ENCODE results near the gene TP53BP2.

TP53BP2 gene

DNA sequence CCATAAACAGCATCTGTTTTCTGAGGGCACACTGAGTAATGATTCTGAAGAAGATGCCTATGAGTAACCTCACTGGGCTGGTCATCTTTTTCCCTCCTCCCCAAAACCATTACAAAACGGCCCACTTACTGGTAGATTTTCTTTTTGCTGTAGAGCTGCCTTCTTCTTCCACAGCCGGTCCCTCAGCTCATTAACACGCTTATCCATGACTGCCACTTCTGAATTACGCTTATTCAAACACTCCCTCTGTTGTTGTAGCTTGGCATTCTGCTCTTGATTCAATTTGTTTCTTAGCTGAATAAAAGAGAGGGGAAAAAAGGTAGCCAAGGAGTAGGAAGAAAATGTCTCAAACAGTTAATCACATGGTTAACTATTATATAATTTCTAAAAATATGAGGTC, 43.1 kb downstream of the TP53BP2 start:
- no peaks in the 10 kb centered on the region for H3K9me3 ChIP-seq (ENCODE audit: control insufficient read depth in 5 of 5, low read length in 5 of 5)
- H3K9ac ChIP-seq (ENCODE audit: low read length in 5 of 5): no peak overlapping the region
- H3K27me3 ChIP-seq (ENCODE audit: control insufficient read depth in 5 of 5, insufficient read depth in 4 of 5, low read length in 5 of 5): no peaks in the 10 kb centered on the region
- no peak overlapping the region for H3K27ac ChIP-seq (ENCODE audit: low read depth, low read length)
- H3K36me3 ChIP-seq (ENCODE audit: control insufficient read depth in 5 of 5, insufficient read depth in 5 of 5, low read length in 5 of 5): peaks cover 45 to 79% (median 63%) of the 10 kb centered on the region in 5 donors
- no peaks in the 10 kb centered on the region for H3K4me1 ChIP-seq (ENCODE audit: control insufficient read depth in 5 of 5, insufficient read depth in 5 of 5, low read length in 5 of 5)
- H3K4me3 ChIP-seq (ENCODE audit: low read depth in 1 of 5, low read length in 5 of 5): no peak overlapping the region

GRCh38 chr1:223802032-223802431, 43.7 kb downstream of the TP53BP2 start:
- peaks cover 47 to 81% (median 65%) of the 10 kb centered on the region in 5 donors for H3K36me3 ChIP-seq (ENCODE audit: control insufficient read depth in 5 of 5, insufficient read depth in 5 of 5, low read length in 5 of 5)
- no peak overlapping the region for H3K27ac ChIP-seq (ENCODE audit: low read depth, low read length)
- H3K27me3 ChIP-seq (ENCODE audit: control insufficient read depth in 5 of 5, insufficient read depth in 4 of 5, low read length in 5 of 5): no peaks in the 10 kb centered on the region
- no peak overlapping the region for H3K4me3 ChIP-seq (ENCODE audit: low read depth in 1 of 5, low read length in 5 of 5)
- H3K9ac ChIP-seq (ENCODE audit: low read length in 5 of 5): no peak overlapping the region
- H3K4me1 ChIP-seq (ENCODE audit: control insufficient read depth in 5 of 5, insufficient read depth in 5 of 5, low read length in 5 of 5): no peaks in the 10 kb centered on the region
- no peaks in the 10 kb centered on the region for H3K9me3 ChIP-seq (ENCODE audit: control insufficient read depth in 5 of 5, low read length in 5 of 5)

DNA sequence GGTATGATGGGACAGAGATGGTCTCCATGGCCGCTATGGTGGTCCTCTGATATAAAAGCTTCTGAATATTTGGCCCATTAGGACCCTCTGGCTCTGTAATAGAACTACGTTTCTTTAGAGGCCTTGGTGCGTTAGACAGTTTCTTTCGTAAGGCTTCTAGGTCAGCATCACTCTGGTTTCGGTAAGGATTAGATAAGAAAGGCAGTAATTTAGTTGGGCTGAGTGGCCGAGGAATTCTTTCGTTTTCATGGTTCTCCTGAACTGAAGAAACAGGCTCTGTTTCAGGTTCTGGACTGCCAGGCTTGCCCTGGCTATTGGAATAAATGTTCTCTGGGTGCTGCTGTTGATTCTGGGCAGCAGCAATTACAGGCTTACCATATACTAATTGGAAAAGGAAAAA, 49.5 kb downstream of the TP53BP2 start:
- H3K27me3 ChIP-seq (ENCODE audit: control insufficient read depth in 5 of 5, insufficient read depth in 4 of 5, low read length in 5 of 5): no peaks in the 10 kb centered on the region
- H3K4me3 ChIP-seq (ENCODE audit: low read depth in 1 of 5, low read length in 5 of 5): no peak overlapping the region
- H3K9me3 ChIP-seq (ENCODE audit: control insufficient read depth in 5 of 5, low read length in 5 of 5): no peaks in the 10 kb centered on the region
- no peak overlapping the region for H3K9ac ChIP-seq (ENCODE audit: low read length in 5 of 5)
- H3K36me3 ChIP-seq (ENCODE audit: control insufficient read depth in 5 of 5, insufficient read depth in 5 of 5, low read length in 5 of 5): peaks cover 37 to 60% (median 49%) of the 10 kb centered on the region in 5 donors
- no peak overlapping the region for H3K27ac ChIP-seq (ENCODE audit: low read depth, low read length)
- H3K4me1 ChIP-seq (ENCODE audit: control insufficient read depth in 5 of 5, insufficient read depth in 5 of 5, low read length in 5 of 5): no peaks in the 10 kb centered on the region

DNA sequence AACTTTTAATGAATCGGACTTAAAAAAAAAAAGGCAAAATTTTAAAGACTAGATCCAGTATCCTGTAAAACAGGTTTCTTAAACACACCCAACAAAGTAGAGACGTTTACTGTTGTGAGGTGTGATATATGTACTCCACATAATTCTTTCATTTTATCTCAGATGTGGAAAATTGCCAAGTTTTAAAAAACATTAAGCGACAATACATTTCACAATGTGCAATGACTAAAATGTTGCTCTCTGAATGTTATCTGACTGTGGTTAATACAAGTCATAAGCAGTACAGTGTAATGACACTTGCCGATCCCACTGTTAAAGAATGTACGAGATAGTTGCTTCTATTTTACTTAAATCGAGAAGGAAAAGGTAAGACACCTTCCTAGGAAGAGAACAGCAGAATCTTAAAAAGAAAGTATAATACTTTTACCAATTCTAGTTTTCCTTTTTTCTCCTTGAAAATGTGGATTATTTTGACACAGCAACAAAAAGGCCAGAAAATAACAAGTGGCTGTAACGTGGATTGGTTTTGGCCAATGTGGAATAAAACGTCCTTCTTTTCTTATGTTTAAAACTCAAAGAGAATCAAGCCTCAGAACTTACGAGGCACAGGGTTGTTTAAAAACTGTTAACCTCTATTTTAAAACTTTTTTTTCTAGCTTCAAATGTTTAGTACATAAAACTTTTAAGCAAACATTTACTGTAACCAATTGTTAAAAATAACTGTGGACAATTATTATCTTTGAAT, 51.4 kb downstream of the TP53BP2 start:
- Histone ChIP-seq H3K27ac (ENCODE audit: low read depth, low read length) (no peak overlapping the region), H3K4me3 (ENCODE audit: low read depth in 1 of 5, low read length in 5 of 5) (no peak overlapping the region), H3K36me3 (ENCODE audit: control insufficient read depth in 5 of 5, insufficient read depth in 5 of 5, low read length in 5 of 5) (peaks cover 22 to 45% (median 37%) of the 10 kb centered on the region in 5 donors), H3K9ac (ENCODE audit: low read length in 5 of 5) (no peak overlapping the region), H3K9me3 (ENCODE audit: control insufficient read depth in 5 of 5, low read length in 5 of 5) (no peaks in the 10 kb centered on the region), H3K27me3 (ENCODE audit: control insufficient read depth in 5 of 5, insufficient read depth in 4 of 5, low read length in 5 of 5) (no peaks in the 10 kb centered on the region), H3K4me1 (ENCODE audit: control insufficient read depth in 5 of 5, insufficient read depth in 5 of 5, low read length in 5 of 5) (no peaks in the 10 kb centered on the region)

GRCh38 chr1:223793716-223794115, 52.0 kb downstream of the TP53BP2 start:
- Histone ChIP-seq H3K4me1 (ENCODE audit: control insufficient read depth in 5 of 5, insufficient read depth in 5 of 5, low read length in 5 of 5) (no peaks in the 10 kb centered on the region), H3K9me3 (ENCODE audit: control insufficient read depth in 5 of 5, low read length in 5 of 5) (no peaks in the 10 kb centered on the region), H3K4me3 (ENCODE audit: low read depth in 1 of 5, low read length in 5 of 5) (no peak overlapping the region), H3K36me3 (ENCODE audit: control insufficient read depth in 5 of 5, insufficient read depth in 5 of 5, low read length in 5 of 5) (peaks cover 26 to 46% (median 38%) of the 10 kb centered on the region in 5 donors), H3K27me3 (ENCODE audit: control insufficient read depth in 5 of 5, insufficient read depth in 4 of 5, low read length in 5 of 5) (no peaks in the 10 kb centered on the region), H3K27ac (ENCODE audit: low read depth, low read length) (no peak overlapping the region), H3K9ac (ENCODE audit: low read length in 5 of 5) (no peak overlapping the region)

DNA sequence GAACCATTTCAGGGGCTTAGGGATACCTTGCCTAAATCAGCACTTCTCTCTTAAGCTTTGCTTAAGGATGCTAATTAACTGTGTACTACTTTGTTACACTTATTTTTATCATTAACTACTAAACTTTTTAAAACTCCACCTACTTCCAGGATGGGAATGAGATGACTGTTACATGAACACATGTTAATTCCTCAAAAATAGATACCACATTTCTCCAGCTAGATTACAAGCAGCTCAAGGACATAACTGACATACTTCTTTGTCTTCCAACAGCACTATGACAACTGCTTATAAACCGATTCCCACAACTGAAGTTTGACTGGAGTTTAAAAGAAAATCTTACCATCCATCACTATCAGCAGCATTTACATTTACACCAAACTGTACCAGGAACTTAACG, 53.7 kb downstream of the TP53BP2 start:
- peaks cover 24 to 36% (median 31%) of the 10 kb centered on the region in 5 donors for H3K36me3 ChIP-seq (ENCODE audit: control insufficient read depth in 5 of 5, insufficient read depth in 5 of 5, low read length in 5 of 5)
- no peak overlapping the region for H3K4me3 ChIP-seq (ENCODE audit: low read depth in 1 of 5, low read length in 5 of 5)
- H3K9me3 ChIP-seq (ENCODE audit: control insufficient read depth in 5 of 5, low read length in 5 of 5): no peaks in the 10 kb centered on the region
- H3K4me1 ChIP-seq (ENCODE audit: control insufficient read depth in 5 of 5, insufficient read depth in 5 of 5, low read length in 5 of 5): no peaks in the 10 kb centered on the region
- H3K27ac ChIP-seq (ENCODE audit: low read depth, low read length): no peak overlapping the region
- H3K9ac ChIP-seq (ENCODE audit: low read length in 5 of 5): no peak overlapping the region
- H3K27me3 ChIP-seq (ENCODE audit: control insufficient read depth in 5 of 5, insufficient read depth in 4 of 5, low read length in 5 of 5): no peaks in the 10 kb centered on the region

DNA sequence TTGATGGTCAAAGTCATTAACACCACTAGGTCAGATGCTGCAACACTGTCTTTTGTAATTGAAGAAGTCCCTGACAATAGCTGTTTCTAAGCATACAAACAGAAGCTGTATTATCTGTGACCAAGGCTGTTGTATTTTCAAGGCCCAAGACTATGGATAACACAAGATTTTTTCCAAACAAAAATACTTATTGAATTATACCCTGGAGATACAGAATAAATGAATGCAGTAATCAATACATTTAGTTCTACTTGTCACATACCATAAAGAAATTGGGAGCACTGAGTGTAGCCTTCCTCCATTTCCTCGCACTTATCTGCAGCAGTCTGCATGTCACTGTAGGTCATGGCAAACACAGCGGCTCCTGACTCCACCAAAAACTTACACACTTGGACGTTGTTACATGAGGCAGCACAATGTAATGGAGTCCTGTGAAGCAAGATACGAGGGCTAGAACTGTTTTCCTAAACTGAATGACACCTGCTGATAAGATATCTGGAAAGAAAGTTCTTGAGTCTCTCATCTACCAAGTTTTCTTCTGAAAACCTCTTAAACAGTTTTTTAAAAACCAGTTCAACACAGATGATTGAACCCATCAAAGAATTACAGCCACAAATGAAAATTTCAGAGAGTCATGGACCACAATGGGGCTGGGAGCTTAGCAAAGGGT, 56.9 kb downstream of the TP53BP2 start:
- no peak overlapping the region for H3K27ac ChIP-seq (ENCODE audit: low read depth, low read length)
- H3K4me1 ChIP-seq (ENCODE audit: control insufficient read depth in 5 of 5, insufficient read depth in 5 of 5, low read length in 5 of 5): no peaks in the 10 kb centered on the region
- no peak overlapping the region for H3K9ac ChIP-seq (ENCODE audit: low read length in 5 of 5)
- H3K4me3 ChIP-seq (ENCODE audit: low read depth in 1 of 5, low read length in 5 of 5): no peak overlapping the region
- no peaks in the 10 kb centered on the region for H3K27me3 ChIP-seq (ENCODE audit: control insufficient read depth in 5 of 5, insufficient read depth in 4 of 5, low read length in 5 of 5)
- H3K36me3 ChIP-seq (ENCODE audit: control insufficient read depth in 5 of 5, insufficient read depth in 5 of 5, low read length in 5 of 5): peaks cover 22 to 28% (median 22%) of the 10 kb centered on the region in 5 donors
- no peaks in the 10 kb centered on the region for H3K9me3 ChIP-seq (ENCODE audit: control insufficient read depth in 5 of 5, low read length in 5 of 5)

DNA sequence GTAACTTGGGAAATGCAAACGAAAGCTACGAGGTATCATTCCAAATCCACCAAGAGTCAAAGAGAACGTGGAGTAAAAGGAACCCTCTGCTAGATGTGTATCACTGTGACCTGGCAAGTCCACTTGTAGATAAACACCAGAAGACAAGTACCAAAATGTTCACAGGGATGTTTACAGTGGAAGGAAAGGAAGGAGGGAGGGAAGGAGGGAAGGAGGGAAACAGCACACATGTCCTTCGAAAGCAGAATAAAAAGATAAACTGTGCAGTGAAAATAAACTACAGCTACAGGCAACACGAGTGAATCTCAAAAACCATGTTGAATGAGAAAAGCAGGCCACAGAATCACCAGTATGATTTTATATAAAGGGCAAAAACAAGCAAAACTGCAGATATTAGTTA, 59.9 kb downstream of the TP53BP2 start:
- Histone ChIP-seq H3K9me3 (ENCODE audit: control insufficient read depth in 5 of 5, low read length in 5 of 5) (no peaks in the 10 kb centered on the region), H3K9ac (ENCODE audit: low read length in 5 of 5) (no peak overlapping the region), H3K27ac (ENCODE audit: low read depth, low read length) (no peak overlapping the region)

GRCh38 chr1:223784541-223784940, 61.2 kb downstream of the TP53BP2 start:
- H3K36me3 ChIP-seq (ENCODE audit: control insufficient read depth in 5 of 5, insufficient read depth in 5 of 5, low read length in 5 of 5): peaks cover 18 to 34% (median 29%) of the 10 kb centered on the region in 5 donors
- no peak overlapping the region for H3K9ac ChIP-seq (ENCODE audit: low read length in 5 of 5)
- no peak overlapping the region for H3K27ac ChIP-seq (ENCODE audit: low read depth, low read length)
- H3K4me3 ChIP-seq (ENCODE audit: low read depth in 1 of 5, low read length in 5 of 5): no peak overlapping the region
- no peaks in the 10 kb centered on the region for H3K9me3 ChIP-seq (ENCODE audit: control insufficient read depth in 5 of 5, low read length in 5 of 5)
- no peaks in the 10 kb centered on the region for H3K4me1 ChIP-seq (ENCODE audit: control insufficient read depth in 5 of 5, insufficient read depth in 5 of 5, low read length in 5 of 5)
- H3K27me3 ChIP-seq (ENCODE audit: control insufficient read depth in 5 of 5, insufficient read depth in 4 of 5, low read length in 5 of 5): no peaks in the 10 kb centered on the region

More for the DNA sequence above, 59.9 kb downstream of the TP53BP2 start:
- Histone ChIP-seq H3K27me3 (ENCODE audit: control insufficient read depth in 5 of 5, insufficient read depth in 4 of 5, low read length in 5 of 5) (no peaks in the 10 kb centered on the region), H3K4me3 (ENCODE audit: low read depth in 1 of 5, low read length in 5 of 5) (no peak overlapping the region), H3K36me3 (ENCODE audit: control insufficient read depth in 5 of 5, insufficient read depth in 5 of 5, low read length in 5 of 5) (peaks cover 14 to 29% (median 21%) of the 10 kb centered on the region in 5 donors), H3K4me1 (ENCODE audit: control insufficient read depth in 5 of 5, insufficient read depth in 5 of 5, low read length in 5 of 5) (no peaks in the 10 kb centered on the region)

GRCh38 chr1:223783676-223784075, 62.1 kb downstream of the TP53BP2 start:
- Histone ChIP-seq H3K27ac (ENCODE audit: low read depth, low read length) (no peak overlapping the region), H3K9me3 (ENCODE audit: control insufficient read depth in 5 of 5, low read length in 5 of 5) (no peaks in the 10 kb centered on the region), H3K4me1 (ENCODE audit: control insufficient read depth in 5 of 5, insufficient read depth in 5 of 5, low read length in 5 of 5) (no peaks in the 10 kb centered on the region), H3K36me3 (ENCODE audit: control insufficient read depth in 5 of 5, insufficient read depth in 5 of 5, low read length in 5 of 5) (peaks cover 12 to 34% (median 28%) of the 10 kb centered on the region in 5 donors), H3K9ac (ENCODE audit: low read length in 5 of 5) (no peak overlapping the region), H3K27me3 (ENCODE audit: control insufficient read depth in 5 of 5, insufficient read depth in 4 of 5, low read length in 5 of 5) (no peaks in the 10 kb centered on the region), H3K4me3 (ENCODE audit: low read depth in 1 of 5, low read length in 5 of 5) (no peak overlapping the region)

Measured in subcutaneous abdominal adipose tissue (tissue), 5 donors.